ELR (cell line): ENCODE results near the gene MAP4K2.
A peak's percentile ranks its signal among the peaks of the same experiment; 100 is the strongest.

Experiments
- DNase-seq: peaks from one replicate; pipeline ENCODE4 v3.0.0-alpha.2; 2015; ENCODE audit warnings: low read depth

The MAP4K2 gene

DNA sequence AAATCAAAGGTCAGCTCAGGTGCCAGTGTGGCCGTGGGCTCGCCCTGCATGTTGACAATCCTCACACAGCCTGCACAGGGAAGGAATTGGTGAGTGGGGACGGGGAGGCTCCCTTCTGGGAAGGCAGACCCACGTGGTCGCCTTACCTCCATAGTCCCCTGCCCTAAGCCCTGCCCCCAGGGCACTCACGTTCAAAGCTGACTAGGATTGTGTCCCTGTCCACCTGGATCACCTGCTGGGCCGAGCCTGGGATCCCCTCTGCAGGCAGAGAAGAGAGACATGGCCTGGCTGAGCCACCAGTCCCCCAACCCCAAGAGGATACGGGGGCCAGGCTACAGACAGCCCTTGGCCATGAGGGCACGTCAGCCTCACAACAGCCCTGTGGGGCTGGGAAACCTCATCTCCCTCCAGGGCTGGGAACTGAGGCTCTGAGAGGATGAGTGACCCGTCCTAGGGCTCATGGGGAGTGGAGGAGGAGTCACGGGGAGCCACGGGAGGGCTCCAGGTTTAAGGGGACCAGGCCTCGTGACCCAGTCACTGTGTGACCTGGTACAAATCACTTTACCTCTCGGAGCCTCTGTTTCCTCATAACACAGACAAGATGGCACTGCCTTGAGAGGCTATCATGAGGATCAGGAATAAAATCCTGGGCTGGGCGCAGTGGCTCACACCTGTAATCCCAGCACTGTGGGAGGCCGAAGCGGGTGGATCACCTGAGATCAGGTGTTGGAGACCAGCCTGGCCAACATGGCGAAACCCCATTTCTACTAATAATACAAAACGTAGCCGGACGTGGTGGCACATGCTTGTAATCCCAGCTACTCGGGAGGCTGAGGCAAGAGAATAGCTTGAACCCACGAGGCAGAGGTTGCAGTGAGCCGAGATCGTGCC, 12.6 kb downstream of the MAP4K2 start:
- no peak for DNase-seq

GRCh38 chr11:64789331-64790204, 13.4 kb downstream of the MAP4K2 start:
- DNase-seq, result no peak

GRCh38 chr11:64788321-64789215, 14.4 kb downstream of the MAP4K2 start:
- no peak for DNase-seq

DNA sequence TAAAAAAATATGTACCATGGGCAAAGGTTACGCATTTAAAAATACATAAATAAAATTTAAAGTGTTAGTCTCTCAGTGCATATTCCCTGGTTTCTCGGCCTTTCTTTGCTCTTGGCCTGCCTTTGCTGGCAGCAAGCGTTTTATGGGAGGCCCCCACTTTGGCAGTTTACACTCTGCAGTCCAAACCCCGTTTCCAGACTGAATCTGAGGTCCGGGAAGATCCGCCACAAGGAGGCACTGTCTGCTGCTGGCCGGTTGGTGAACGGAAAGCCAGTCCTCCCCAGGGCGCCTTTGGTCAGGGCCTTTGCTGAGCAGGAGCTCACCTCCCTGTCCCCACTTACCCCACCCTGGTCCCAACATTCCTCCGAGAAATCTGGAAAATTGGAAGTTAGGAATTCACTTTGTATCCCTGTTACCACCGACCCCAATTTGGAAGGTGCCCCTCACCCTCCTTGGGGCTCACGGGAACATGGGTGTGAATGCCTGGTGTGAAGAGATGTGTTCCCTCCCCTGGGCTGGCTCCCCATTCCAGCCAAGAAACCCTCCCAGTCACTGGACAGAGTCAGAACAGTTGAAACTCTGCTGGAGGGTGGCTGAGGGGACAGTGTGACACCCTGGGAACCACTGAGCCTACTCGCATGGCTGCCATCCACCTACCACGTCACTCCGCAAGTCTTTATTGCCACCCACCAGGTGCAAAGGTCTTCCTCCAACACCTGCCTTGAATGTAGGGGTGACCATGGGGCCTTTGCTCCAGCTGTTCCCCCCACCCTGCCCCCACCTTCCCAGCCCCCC, 15.3 kb downstream of the MAP4K2 start:
- DNase-seq, result peak; percentile 64

GRCh38 chr11:64786308-64786707, 16.7 kb downstream of the MAP4K2 start:
- DNase-seq, result no peak

DNA sequence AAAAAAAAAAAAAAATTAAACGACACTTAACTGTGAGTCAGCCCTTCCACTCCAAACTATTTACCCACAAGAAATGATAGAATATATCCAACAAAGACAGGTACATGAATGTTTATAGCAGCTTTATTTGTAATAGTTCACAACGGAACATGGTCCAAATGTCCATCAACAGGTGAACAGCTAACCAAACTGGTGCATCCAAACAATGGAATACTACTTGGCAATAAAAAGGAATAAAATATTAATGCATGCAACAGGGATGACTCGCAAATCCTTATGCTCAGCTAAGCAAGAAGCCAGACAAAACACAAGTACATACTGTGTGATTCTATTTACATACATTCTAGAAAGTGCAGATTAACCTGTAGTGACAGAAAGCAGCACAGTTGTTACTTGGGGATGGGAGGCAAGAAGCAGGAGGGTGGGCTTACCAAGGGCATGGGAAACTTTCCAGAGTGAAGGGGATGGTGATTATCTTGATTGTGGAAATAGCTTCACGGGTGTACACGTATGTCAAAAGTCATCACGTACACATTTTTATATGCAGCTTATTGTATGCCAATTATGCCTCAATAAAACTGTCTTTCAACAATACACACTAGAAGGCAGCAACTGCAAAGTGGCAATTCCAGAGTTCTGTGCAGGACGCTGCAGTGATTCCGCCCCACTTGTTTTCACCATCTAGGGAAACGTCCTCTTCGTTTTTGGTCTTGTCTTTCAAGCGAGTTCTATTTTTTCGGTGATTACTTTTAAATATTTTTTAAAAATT, 18.0 kb downstream of the MAP4K2 start:
- DNase-seq, result no peak

DNA sequence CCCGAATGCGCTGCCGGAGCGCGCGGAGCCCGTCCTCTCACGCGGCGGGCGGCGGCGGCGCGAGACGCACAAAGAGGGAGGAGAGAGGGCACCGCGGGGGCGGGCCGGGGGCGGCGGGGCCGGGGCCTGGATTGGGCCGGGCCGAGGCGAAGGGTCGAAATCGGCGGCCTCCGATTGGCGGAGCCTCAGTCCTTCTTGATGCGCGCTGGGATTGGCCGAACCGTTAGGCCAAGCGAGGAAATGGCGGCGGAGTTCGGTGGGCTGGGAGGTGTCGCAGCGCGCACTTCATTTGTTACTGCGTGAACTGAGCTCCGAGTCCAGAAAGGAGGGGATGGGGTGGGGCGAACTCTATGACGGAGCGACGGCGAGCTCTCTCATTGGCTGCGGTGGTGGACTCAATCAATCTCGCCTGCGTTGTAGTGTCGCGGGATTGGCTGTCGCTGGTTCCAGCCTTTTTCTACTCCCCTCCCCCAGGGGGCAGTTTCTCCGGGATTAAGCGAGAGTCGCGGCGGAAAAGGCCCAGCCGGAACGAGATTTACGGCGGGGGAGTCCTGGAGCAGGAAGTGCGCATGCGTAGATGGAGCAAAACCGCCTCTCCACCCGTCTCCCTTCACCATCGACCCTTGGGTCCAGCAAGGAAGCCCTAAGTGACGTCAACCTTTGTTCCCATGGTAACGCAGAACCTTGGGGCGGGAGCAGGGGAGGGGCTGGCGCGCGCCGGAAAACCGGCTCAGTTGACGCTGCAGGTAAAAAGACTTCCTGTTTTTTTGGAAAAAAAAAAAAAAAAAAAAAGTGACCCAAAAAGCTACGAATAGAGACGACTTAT, 24.3 kb downstream of the MAP4K2 start, which contains the start of gene SF1:
SF1 (minus strand) TSS at position 70 of the 826 bp plus-strand sequence. CDS start 150 bp downstream, outside the sequence.
- DNase-seq, result peak; percentile 100

GRCh38 chr11:64778223-64778472, 24.9 kb downstream of the MAP4K2 start:
- DNase-seq, result no peak

DNA sequence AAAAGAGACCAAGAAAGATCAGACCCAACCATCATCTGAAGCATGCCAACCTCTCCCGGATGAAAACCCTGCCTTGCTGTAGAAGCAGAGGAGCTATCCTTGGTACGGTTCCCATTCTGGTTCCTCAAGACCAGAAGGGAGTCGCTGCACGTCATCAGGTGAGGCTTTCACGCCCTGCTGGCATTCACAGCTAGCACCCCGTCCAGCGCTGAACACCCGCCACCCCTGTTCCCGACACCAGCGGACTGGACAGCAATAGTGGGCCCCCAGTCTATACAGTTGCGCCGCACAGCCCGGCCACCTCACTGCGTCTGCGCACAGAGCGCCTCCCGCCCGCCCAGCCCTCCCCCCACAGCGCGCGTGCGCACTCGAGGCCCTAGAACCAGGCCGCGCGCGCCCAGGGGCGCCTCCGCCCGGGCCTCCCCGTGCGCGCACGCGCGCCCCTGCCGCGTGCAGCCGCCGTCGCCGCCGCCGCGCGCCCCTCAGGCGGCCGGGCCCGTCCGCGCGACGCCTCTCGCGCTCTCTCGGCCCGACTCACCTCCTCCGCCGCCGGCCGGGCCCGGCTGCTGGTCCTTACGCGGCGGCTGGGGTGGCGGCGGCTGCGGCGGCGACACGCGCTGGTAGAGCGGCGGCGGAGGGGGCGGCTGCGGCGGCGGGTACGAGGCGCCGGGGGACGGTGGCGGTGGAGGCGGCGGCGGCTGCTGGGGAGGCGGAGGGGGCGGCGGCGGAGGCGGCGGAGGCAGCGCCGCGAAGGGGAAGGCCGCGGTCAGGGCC, 25.4 kb downstream of the MAP4K2 start:
- DNase-seq, result peak; percentile 81

GRCh38 chr11:64776875-64777274, 26.1 kb downstream of the MAP4K2 start:
- no peak for DNase-seq

DNA sequence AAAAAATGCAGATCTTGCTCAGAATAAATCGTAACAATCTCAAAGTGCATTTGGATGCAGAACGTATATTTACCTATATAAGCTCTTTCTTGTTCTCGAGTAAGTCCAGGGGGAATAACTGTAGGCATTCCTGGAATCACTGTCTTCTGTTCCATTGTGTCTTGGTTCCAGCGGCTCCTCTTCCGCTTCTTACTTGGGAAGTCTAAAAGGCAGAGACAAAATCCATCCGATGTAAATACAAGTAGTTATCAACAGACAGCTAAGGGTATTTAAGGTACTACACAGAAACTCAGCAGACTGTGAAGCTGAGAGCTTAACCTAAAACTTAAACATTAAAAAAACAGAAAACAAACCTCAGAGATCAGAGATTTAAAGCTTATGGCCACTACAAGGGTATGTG, 26.6 kb downstream of the MAP4K2 start:
- no peak for DNase-seq

- DNase-seq, result no peak
Measured at GRCh38 chr11:64774144-64774543, 28.9 kb downstream of the MAP4K2 start.

DNA sequence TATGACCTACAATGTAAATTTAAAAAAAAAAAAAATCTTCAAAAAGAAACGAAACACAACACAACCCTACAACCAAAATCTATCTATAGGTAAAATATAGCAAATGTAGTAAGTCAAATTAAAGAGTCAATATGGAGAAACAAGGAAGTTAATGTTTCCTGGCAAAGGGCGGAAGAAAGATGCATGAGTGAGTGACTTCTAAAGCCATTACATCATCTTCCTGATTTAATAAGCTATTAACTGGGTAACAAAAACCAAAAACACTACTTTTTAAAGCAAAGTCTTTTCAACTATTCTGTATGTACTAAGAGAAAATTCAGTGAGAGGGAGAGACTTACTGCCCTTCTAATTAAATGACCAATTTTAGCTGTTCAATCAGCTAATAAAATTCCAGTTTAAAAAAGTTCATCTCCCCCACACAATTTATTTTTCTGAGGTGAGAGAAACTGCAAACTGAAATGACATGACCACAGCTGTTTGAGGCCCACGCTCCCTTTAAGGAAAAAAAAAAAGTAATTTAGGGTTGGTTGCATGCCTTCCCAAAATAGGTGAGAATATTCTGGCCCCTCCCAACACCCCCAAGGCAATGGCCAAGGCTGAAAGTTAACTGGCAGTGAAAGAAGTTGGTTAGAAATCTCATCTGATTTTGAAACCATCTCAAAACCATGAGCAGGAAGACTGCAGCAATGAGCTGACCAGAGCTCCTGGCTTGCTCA, 30.6 kb downstream of the MAP4K2 start:
- DNase-seq, result no peak

DNA sequence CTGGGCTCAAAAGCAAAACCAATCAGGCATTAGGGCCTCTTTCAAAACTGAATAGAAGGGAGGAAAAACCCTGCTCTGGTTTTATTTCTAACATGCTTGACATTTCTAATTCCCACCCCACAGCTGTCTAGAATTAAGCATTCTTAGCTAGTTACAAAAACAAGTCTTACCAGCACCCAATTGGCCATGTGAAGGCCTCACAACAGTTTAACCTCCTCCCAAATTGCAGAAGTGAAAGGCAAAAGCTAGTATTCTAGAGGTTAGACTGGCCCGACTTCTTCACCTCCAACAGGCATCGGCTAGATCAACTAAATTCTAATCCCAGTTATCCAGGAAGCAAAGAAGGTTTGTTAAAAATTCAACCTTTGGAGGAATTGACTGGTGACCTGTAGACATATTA, 31.2 kb downstream of the MAP4K2 start:
- no peak for DNase-seq

GRCh38 chr11:64770120-64770519, 32.9 kb downstream of the MAP4K2 start:
- no peak for DNase-seq

GRCh38 chr11:64769283-64769682, 33.7 kb downstream of the MAP4K2 start:
- DNase-seq, result no peak

- DNase-seq, result no peak
Measured at GRCh38 chr11:64768300-64768694, 34.7 kb downstream of the MAP4K2 start.
